SK-N-SH (cell line): ENCODE results near the gene ADPRHL1. TPM values are rescaled to one million over a fixed set of nuclear protein-coding genes. Genes with fewer than 3 reads are reported as not detected.

Source experiments
- CTCF ChIA-PET: fragments of 300-600, 350-600 bp; formaldehyde crosslinking; extraction: SDS; loops from one replicate; lab custom pipeline; 2021; lab: Yijun Ruan, JAX
- POLR2A ChIA-PET: fragments of 350-600 bp; sonication (Branson Sonifier 250); formaldehyde crosslinking; extraction: SDS; loops from one replicate; lab custom pipeline; 2020; ENCODE audit warnings: antibody characterized with exemption, inconsistent platforms; lab: Yijun Ruan, JAX
- DNase-seq: peaks from one replicate; pipeline ENCODE4 v3.0.0; 2012
- H2AFZ ChIP-seq: fragments of 200-600 bp; sonication (generic); 2 replicates; pipeline ENCODE4 v1.8.1; 2016; ENCODE audit warnings: antibody characterized with exemption, mild to moderate bottlenecking, low read depth
- H3F3A ChIP-seq: fragments of 200-600 bp; sonication (generic); replicated peaks from 2 replicates; pipeline ENCODE3; 2016; ENCODE audit warnings: antibody characterized with exemption, mild to moderate bottlenecking; ENCODE audit not compliant: insufficient read depth
- H3K27ac ChIP-seq, 2 experiments: fragments of 200-500 bp in 1 of 2; fragments of 200-600 bp in 1 of 2; sonication (Bioruptor generic) in 1 of 2; sonication (generic), shearing (Covaris generic) in 1 of 2; 2 replicates each; pipeline versions ENCODE4 v1.5.1 to v1.6.1; 2014 to 2016; ENCODE audit warnings: low read depth in 2 of 2, inconsistent platforms in 1 of 2, low read length in 1 of 2, mild to moderate bottlenecking in 1 of 2, mixed read lengths in 1 of 2
- H3K27me3 ChIP-seq: fragments of 200-600 bp; sonication (generic), shearing (Covaris generic); 2 replicates; pipeline ENCODE4 v1.6.1; 2016; ENCODE audit warnings: mixed run types; ENCODE audit not compliant: insufficient read depth
- H3K36me3 ChIP-seq, 2 experiments: fragments of 200-500 bp in 1 of 2; fragments of 200-600 bp in 1 of 2; sonication (Bioruptor generic) in 1 of 2; sonication (generic) in 1 of 2; replicated peaks in 1 of 2; 2 replicates each; pipeline versions ENCODE3 to v1.5.1; 2014 to 2016; ENCODE audit warnings: low read length in 1 of 2, mild to moderate bottlenecking in 1 of 2; ENCODE audit not compliant: insufficient read depth in 2 of 2, control insufficient read depth in 1 of 2
- H3K4me1 ChIP-seq, 2 experiments: fragments of 200-500 bp in 1 of 2; fragments of 200-600 bp in 1 of 2; sonication (Bioruptor generic) in 1 of 2; sonication (generic), shearing (Covaris generic) in 1 of 2; 2 replicates each; pipeline versions ENCODE4 v1.5.1 to v1.6.1; 2014 to 2016; ENCODE audit warnings: low read depth in 1 of 2, low read length in 1 of 2, mixed run types in 1 of 2; ENCODE audit not compliant: insufficient read depth in 2 of 2, control insufficient read depth in 1 of 2
- H3K4me2 ChIP-seq: fragments of 200-600 bp; sonication (generic), shearing (Covaris generic); 2 replicates; pipeline ENCODE4 v1.6.1; 2017; ENCODE audit warnings: mixed run types
- H3K4me3 ChIP-seq, 2 experiments: fragments of 200-500 bp in 1 of 2; fragments of 200-600 bp in 1 of 2; sonication (Bioruptor generic) in 1 of 2; sonication (generic), shearing (Covaris generic) in 1 of 2; 2 replicates each; pipeline versions ENCODE4 v1.5.1 to v1.8.1; 2014 to 2016; ENCODE audit warnings: low read depth in 2 of 2, inconsistent platforms in 1 of 2, low read length in 1 of 2, mild to moderate bottlenecking in 1 of 2, mixed read lengths in 1 of 2, moderate library complexity in 1 of 2
- H3K79me2 ChIP-seq: fragments of 200-600 bp; sonication (generic); 2 replicates; pipeline ENCODE4 v1.8.1; 2017; ENCODE audit warnings: mild to moderate bottlenecking; ENCODE audit not compliant: insufficient read depth
- H3K9ac ChIP-seq: fragments of 200-600 bp; sonication (generic); 2 replicates; pipeline ENCODE4 v1.6.1; 2017; ENCODE audit warnings: mixed run types
- H3K9me2 ChIP-seq: fragments of 200-600 bp; sonication (generic); 2 replicates; pipeline ENCODE4 v1.6.1; 2017; ENCODE audit warnings: mixed run types
- H3K9me3 ChIP-seq: fragments of 200-600 bp; sonication (generic); 2 replicates; pipeline ENCODE4 v1.6.1; 2017; ENCODE audit warnings: mixed run types, mild to moderate bottlenecking, moderate library complexity
- H4K20me1 ChIP-seq: fragments of 200-600 bp; sonication (generic); 2 replicates; pipeline ENCODE4 v1.6.1; 2017; ENCODE audit warnings: mild to moderate bottlenecking, mixed run types; ENCODE audit not compliant: insufficient read depth
- CTCF ChIP-seq: fragments of 200-600 bp; sonication (generic); IDR thresholded peaks from 2 replicates; pipeline ENCODE4 v1.6.1; 2017; ENCODE audit warnings: antibody characterized with exemption, mild to moderate bottlenecking, moderate library complexity
- EP300 ChIP-seq, 2 experiments: IDR thresholded peaks; 2 replicates each; pipeline versions ENCODE4 v1.4.0 to v1.6.1; 2012; ENCODE audit warnings: borderline replicate concordance in 1 of 2, low read depth in 1 of 2, low read length in 1 of 2
- EZH2phosphoT487 ChIP-seq: fragments of 200-600 bp; sonication (generic); IDR thresholded peaks from 2 replicates; pipeline ENCODE4 v1.6.1; 2017; ENCODE audit warnings: low read depth, mixed run types, mild to moderate bottlenecking, antibody characterized with exemption, moderate library complexity, borderline replicate concordance
- FOXM1 ChIP-seq: IDR thresholded peaks from 2 replicates; pipeline ENCODE4 v1.4.0; 2012; ENCODE audit warnings: low read depth, mild to moderate bottlenecking
- IRF3 ChIP-seq: fragments of 150-350 bp; IDR thresholded peaks from 2 replicates; pipeline ENCODE4 v1.6.1; 2016; ENCODE audit warnings: mild to moderate bottlenecking, low read depth, low read length
- MAX ChIP-seq: IDR thresholded peaks from 2 replicates; pipeline ENCODE4 v1.4.0; 2012; ENCODE audit warnings: low read depth
- RAD21 ChIP-seq: IDR thresholded peaks from 2 replicates; pipeline ENCODE4 v1.6.1; 2012; ENCODE audit warnings: mild to moderate bottlenecking, low read length
- REST ChIP-seq: IDR thresholded peaks from 2 replicates; pipeline ENCODE4 v1.6.1; 2012; ENCODE audit warnings: mild to moderate bottlenecking, low read depth, low read length, moderate library complexity
- RXRA ChIP-seq: IDR thresholded peaks from 2 replicates; pipeline ENCODE4 v1.4.0; 2012; ENCODE audit warnings: low read depth, mild to moderate bottlenecking, borderline replicate concordance
- SIN3A ChIP-seq: IDR thresholded peaks from 2 replicates; pipeline ENCODE4 v1.6.1; 2012; ENCODE audit warnings: low read depth, mild to moderate bottlenecking, low read length, moderate library complexity, borderline replicate concordance
- SMC3 ChIP-seq: IDR thresholded peaks from 2 replicates; pipeline ENCODE4 v1.6.1; 2012; ENCODE audit warnings: low read depth, low read length, improper control_type of control experiment
- TAF1 ChIP-seq: IDR thresholded peaks from 2 replicates; pipeline ENCODE4 v1.6.1; 2012; ENCODE audit warnings: low read depth, mild to moderate bottlenecking, low read length, moderate library complexity, borderline replicate concordance
- USF1 ChIP-seq: IDR thresholded peaks from 2 replicates; pipeline ENCODE4 v1.4.0; 2012; ENCODE audit warnings: low read depth, borderline replicate concordance
- WGBS: methylation state at CpG from one replicate; pipeline ENCODE4 v1.1.6; 2017; ENCODE audit warnings: low lambda C conversion rate; 5-methylcytosine and 5-hydroxymethylcytosine counted together
- polyA plus RNA-seq, 3 experiments: library from polyadenylated mRNA; depleted of rRNA; stranded (reverse); fragments of >200 nt; gene quantifications; 2 replicates each; pipeline ENCODE4 v1.2.3, GENCODE V29; 2012

ADPRHL1 gene
- polyA plus RNA-seq, 1 of the 3 experiments (the other 2 are of a cell fraction), result 1.0 TPM

GRCh38 chr13:113422807-113423519 is 30.3 kb downstream of the ADPRHL1 start (continued):
- TF ChIP-seq REST, result no peak
- TF ChIP-seq EZH2phosphoT487, result no peak
- no peak for TF ChIP-seq IRF3

- POLR2A ChIA-PET, result no interaction called here
- 58% methylated on average over 14 of the region's 15 CpGs for WGBS
- Histone ChIP-seq H3K4me2 (no peak overlapping the region), H2AFZ (no peak overlapping the region), H3K4me3 (no peak overlapping the region), H3K79me2 (no peaks in the 10 kb centered on the region), H3K36me3 (no peaks in the 10 kb centered on the region), H3K9me2 (no peaks in the 10 kb centered on the region), H4K20me1 (no peaks in the 10 kb centered on the region), H3K4me1 (peaks cover 0 to 18% of the 10 kb centered on the region in 2 experiments; a peak in 2 of 4 replicates), H3K9me3 (no peaks in the 10 kb centered on the region), H3K9ac (no peak overlapping the region), H3K27me3 (no peaks in the 10 kb centered on the region), H3F3A (no peaks in the 10 kb centered on the region), H3K27ac (peak overlapping the region in 1 of 2 experiments; percentile 87; a peak in 2 of 4 replicates)
- peak; percentile 73 for DNase-seq
- CTCF ChIA-PET, result interaction anchor here (1.4 to 1.6 kb wide), 2 partner anchors 36 to 141 kb away, joined by 3 to 6 read pairs; no protein-coding TSS in a partner anchor
- TF ChIP-seq EP300 (IDR thresholded peaks at IDR 0.05; ENCODE audit: borderline replicate concordance in 1 of 2, low read depth in 1 of 2, low read length in 1 of 2), result no peak
- TF ChIP-seq RAD21, result no peak
- TF ChIP-seq REST, result no peak
- TF ChIP-seq IRF3, result no peak
- no peak for TF ChIP-seq FOXM1
- no peak for TF ChIP-seq TAF1
- no peak for TF ChIP-seq SIN3A
- no peak for TF ChIP-seq SMC3
- no peak for TF ChIP-seq RXRA
- no peak for TF ChIP-seq USF1
- TF ChIP-seq CTCF, result no peak
- no peak for TF ChIP-seq MAX
Measured at GRCh38 chr13:113421673-113422270, 31.5 kb downstream of the ADPRHL1 start.
